GM12872 (cell line): ENCODE results near the gene PEX14.

Experiments used
- CTCF ChIP-seq: IDR thresholded peaks from 3 replicates; pipeline ENCODE4 v1.5.1; 2011; ENCODE audit warnings: low read depth, mild to moderate bottlenecking, low read length, moderate library complexity; ENCODE audit not compliant: insufficient read depth

PEX14 gene

GRCh38 chr1:10623686-10624145 lies 149.0 kb downstream of the PEX14 start:
- TF ChIP-seq CTCF = no peak

- TF ChIP-seq CTCF = no peak
These were observed 149.7 kb downstream of the PEX14 start for GRCh38 chr1:10624256-10625050.

GRCh38 chr1:10625076-10625475 lies 150.3 kb downstream of the PEX14 start:
- TF ChIP-seq CTCF = no peak

- TF ChIP-seq CTCF = no peak
These were observed 150.8 kb downstream of the PEX14 start for GRCh38 chr1:10625554-10625953.

GRCh38 chr1:10626131-10626731 lies 151.5 kb downstream of the PEX14 start:
- TF ChIP-seq CTCF = no peak

GRCh38 chr1:10626791-10627410 lies 152.2 kb downstream of the PEX14 start:
- no peak for TF ChIP-seq CTCF

- TF ChIP-seq CTCF = no peak
These were observed 153.9 kb downstream of the PEX14 start for GRCh38 chr1:10628685-10629084.
